ENCODE measurements around the gene ITGA11. TPM values are rescaled to one million over a fixed set of nuclear protein-coding genes. Genes with fewer than 3 reads are reported as not detected.

Gene ITGA11
- total RNA-seq, 1 experiment from 2014 or later: not detected

DNA sequence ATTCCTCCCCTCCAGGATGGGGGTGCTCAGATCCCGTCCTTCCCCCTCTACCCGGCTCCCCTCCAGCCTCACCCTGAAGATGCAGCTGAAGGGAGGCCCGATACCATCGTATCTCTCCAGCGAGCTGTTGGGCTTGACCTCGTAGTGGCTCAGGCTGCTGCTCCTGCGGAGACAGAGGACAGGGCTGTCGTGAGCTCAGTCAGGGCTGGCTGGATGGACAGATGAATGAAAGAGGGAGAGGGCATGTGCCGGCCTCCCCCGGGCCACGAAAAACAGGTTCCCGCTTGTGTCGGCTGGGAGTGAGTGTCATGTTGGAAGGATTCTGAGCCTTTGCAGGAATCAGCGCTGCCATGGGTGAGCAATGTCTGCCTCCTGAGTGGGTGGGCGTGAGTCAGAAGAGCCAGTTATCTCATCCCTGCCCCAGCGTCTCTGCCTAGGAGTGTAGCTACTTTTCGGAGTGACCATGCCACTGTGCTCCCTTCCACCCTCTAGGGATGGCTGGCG lies 119.2 kb downstream of the ITGA11 start:
- in situ Hi-C loops (cut with HindIII; ENCODE audit: low pct_unique_long_range_greater_than_20kb, low sequenced_read_pairs): no loop called here
- DNase-seq (ENCODE audit: low read depth): no peak

DNA sequence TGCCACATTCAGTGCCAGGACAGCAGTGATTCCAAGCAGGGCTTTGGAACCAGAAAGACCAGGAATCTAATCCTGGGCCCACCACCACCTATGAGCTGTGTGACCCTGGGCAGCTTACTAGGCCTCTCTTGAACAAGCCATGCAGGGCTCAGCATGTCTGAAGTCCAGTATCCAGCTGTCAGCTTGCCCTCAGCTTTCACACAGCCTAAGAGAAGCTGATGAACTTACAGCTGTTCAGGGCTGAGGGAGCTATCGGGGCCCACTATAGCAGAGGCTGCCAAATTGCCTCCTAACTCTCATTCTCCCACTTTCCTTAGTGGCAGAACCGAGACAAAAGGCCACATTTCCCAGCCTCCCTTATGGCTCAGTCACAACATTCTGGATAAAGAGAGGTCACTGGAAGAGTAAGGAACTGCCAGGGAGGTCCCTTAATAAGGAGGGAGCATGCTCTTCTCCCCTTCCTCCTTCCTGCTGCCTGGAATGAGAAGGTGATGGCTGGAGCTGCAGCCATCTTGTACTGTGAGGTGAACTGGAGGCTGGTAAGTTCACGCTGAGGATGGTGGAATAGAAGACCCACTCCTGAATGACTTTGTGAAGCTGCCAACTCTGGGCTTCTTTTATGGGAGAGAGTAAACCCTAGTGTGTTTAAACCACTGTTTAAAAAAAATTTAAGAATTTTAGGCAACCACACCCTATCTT lies 120.0 kb downstream of the ITGA11 start:
- no peak for DNase-seq (ENCODE audit: low read depth)
- in situ Hi-C loops (cut with HindIII; ENCODE audit: low pct_unique_long_range_greater_than_20kb, low sequenced_read_pairs): no loop called here

DNA sequence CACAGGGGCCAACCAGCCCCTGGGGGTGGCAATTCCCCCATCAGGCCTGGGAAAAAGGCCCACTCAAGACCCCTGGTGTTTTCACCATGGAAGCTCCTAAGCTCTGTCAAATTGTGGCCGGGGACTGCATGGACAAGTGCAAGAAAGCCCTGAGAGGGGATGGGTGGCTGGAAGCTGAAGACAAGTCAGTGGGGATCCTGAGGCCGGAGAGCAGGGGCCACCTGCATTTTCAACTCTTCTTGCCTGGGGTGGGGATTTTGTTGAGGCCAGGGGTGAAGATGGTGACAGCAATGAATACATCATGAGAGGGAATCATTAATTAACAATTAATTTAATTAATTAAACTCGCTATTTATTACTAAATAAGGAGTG lies 120.5 kb downstream of the ITGA11 start:
- in situ Hi-C loops (cut with HindIII; ENCODE audit: low pct_unique_long_range_greater_than_20kb, low sequenced_read_pairs): no loop called here
- DNase-seq (ENCODE audit: low read depth): no peak

DNA sequence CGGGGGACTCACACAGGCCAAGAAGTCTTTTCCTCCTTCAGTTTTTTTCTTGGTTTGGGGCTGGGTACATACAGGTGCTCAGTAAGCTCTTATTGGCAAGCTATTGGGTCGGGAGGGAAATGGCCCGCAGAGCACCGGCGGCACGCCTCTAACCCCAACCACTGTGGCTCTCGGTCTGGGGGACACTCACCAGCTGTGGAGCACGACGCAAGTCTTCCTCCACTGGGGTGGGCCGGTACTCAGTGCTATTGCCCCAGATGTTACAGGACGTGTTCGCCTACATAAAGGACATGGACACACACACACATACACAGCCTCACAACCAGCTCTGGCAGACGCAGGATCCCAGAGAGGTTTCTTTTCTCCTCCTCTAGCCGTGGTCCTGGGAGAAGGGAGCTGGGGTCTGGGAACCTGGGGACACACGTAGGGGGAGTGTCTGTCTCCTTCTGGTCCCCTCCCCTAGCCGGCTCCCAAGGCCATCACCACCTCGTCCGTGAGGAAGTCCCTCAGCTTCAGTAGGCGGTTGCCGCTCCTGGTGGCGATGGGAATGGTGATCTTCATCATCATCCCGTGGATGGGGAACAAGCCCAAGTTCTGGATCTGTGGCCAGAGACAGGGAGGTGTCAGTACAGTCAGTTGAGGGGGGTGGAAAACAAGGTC lies 121.0 kb downstream of the ITGA11 start:
- no peak for DNase-seq (ENCODE audit: low read depth)
- in situ Hi-C loops (cut with HindIII; ENCODE audit: low pct_unique_long_range_greater_than_20kb, low sequenced_read_pairs): no loop called here

DNA sequence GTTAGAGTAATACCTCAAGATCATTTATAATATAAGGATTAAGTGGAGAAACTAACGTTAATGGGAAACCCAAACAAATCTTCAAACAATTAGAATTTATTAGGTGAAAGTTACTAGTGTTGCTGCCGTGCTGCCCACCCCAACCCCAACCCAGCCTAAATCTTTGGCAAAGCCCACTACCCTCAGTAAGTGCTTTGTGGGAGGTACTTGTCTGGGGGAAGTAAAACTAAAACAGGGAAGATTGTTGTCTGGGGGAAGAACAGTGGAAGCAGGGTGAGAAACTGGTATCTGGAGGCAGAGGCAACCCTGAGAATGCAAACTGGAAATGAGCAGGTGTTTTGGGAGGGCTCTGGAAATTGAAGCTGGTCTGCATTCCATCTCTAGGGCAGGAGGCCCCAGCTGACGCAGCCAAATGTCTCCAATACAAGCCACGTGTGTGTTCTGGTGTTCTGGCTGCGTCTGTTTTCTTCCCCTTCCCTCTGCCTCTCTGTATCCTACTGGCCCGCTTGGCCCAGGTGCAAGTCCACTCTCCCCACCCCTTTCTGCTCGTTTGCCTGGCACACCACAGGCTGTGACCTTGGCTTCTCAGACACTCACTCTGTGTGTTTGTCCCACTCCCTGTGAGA lies 121.7 kb downstream of the ITGA11 start:
- DNase-seq (ENCODE audit: low read depth): no peak
- in situ Hi-C loops (cut with HindIII; ENCODE audit: low pct_unique_long_range_greater_than_20kb, low sequenced_read_pairs): no loop called here

DNA sequence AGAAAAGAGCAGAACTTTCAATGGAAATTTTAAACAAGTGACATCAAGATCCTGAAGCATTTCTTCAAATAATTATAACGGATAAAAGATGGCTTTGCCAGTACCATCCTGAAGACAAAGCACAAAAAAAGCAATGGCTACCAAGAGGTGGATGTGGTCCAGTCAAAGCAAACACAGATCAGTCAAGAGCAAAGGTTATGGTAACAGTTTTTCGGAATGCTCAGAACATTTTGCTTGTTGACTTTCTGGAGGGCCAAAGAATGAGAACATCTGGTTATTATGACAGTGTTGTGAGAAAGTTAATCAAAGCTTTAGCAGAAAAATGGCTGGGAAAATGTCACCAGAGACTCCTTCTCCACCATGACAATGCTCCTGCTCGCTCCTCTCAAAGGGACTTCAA lies 122.9 kb downstream of the ITGA11 start:
- in situ Hi-C loops (cut with HindIII; ENCODE audit: low pct_unique_long_range_greater_than_20kb, low sequenced_read_pairs): no loop called here
- DNase-seq (ENCODE audit: low read depth): no peak

GRCh38 chr15:68307131-68307928 lies 124.6 kb downstream of the ITGA11 start:
- no peak for DNase-seq (ENCODE audit: low read depth)
- in situ Hi-C loops (cut with HindIII; ENCODE audit: low pct_unique_long_range_greater_than_20kb, low sequenced_read_pairs): no loop called here

- DNase-seq (ENCODE audit: low read depth): no peak
- in situ Hi-C loops (cut with HindIII; ENCODE audit: low pct_unique_long_range_greater_than_20kb, low sequenced_read_pairs): no loop called here
Measured at GRCh38 chr15:68305420-68305871, 126.5 kb downstream of the ITGA11 start.

- in situ Hi-C loops (cut with HindIII; ENCODE audit: low pct_unique_long_range_greater_than_20kb, low sequenced_read_pairs): no loop called here
- no peak for DNase-seq (ENCODE audit: low read depth)
Measured at GRCh38 chr15:68304589-68305337, 127.2 kb downstream of the ITGA11 start.

DNA sequence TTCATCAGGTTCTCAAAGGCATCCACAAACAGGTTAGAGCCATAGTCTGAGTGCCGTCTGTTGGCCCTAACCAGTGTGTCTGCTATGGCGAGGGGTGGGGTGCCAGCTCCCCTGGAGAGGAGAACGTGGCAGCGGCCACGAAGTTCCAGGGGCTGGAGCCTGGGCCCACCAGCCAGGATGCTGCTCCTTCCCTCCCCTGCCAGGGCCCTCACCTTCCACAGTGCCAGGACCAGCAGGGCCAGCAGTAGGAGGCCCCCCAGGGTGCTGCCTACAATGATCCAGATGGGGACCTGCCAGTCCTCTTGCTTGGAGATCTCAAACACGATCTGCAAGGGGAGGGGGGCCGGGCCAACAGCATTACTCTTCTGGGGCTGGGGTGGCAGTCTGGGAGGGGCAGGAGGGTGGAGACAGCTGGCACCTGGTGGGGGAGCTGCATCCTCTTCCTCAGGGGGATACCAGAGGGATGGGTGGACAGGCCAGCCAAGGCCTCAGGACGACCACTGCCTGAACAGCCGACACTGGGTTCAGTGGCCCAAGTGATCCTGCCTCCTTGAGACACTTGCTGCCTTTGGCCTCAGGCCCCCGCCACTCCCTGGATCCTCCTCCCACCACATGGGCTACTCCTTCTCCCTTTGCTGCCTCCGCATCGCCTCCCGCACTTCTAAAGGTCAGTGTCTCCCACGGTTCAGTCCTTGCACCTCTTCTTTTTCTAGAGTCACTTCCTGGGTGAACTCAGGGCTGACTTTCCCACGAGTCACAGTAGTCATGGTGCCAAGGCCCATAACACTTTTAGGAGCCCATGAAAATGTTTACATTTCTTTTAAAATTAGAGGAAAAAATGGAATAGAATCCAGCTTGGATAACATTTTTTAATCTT lies 128.2 kb downstream of the ITGA11 start:
- in situ Hi-C loops (cut with HindIII; ENCODE audit: low pct_unique_long_range_greater_than_20kb, low sequenced_read_pairs): no loop called here
- DNase-seq (ENCODE audit: low read depth): no peak

GRCh38 chr15:68303134-68303533 lies 128.8 kb downstream of the ITGA11 start:
- in situ Hi-C loops (cut with HindIII; ENCODE audit: low pct_unique_long_range_greater_than_20kb, low sequenced_read_pairs): no loop called here
- no peak for DNase-seq (ENCODE audit: low read depth)

GRCh38 chr15:68302729-68303128 lies 129.2 kb downstream of the ITGA11 start:
- no peak for DNase-seq (ENCODE audit: low read depth)
- in situ Hi-C loops (cut with HindIII; ENCODE audit: low pct_unique_long_range_greater_than_20kb, low sequenced_read_pairs): no loop called here

DNA sequence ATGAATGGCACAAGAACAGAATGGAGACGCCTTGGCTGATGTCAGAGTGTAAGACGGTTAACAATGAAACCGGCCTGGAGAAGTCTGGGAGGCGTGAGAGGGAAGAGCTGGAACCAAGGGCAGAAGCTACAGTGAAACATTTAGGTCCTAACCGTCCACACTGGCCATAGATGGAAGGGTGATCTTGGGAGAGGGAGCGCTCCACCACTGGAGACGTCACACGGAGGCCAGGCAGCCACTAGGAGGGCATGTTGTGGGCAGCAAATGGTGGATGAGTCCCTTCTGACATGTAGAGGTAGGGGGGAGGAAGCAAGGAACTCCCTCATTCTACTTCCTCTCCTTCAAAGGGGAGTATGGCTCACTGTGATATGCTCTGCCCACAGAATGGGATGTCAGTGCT lies 130.7 kb downstream of the ITGA11 start:
- no peak for DNase-seq (ENCODE audit: low read depth)
- in situ Hi-C loops (cut with HindIII; ENCODE audit: low pct_unique_long_range_greater_than_20kb, low sequenced_read_pairs): no loop called here

DNA sequence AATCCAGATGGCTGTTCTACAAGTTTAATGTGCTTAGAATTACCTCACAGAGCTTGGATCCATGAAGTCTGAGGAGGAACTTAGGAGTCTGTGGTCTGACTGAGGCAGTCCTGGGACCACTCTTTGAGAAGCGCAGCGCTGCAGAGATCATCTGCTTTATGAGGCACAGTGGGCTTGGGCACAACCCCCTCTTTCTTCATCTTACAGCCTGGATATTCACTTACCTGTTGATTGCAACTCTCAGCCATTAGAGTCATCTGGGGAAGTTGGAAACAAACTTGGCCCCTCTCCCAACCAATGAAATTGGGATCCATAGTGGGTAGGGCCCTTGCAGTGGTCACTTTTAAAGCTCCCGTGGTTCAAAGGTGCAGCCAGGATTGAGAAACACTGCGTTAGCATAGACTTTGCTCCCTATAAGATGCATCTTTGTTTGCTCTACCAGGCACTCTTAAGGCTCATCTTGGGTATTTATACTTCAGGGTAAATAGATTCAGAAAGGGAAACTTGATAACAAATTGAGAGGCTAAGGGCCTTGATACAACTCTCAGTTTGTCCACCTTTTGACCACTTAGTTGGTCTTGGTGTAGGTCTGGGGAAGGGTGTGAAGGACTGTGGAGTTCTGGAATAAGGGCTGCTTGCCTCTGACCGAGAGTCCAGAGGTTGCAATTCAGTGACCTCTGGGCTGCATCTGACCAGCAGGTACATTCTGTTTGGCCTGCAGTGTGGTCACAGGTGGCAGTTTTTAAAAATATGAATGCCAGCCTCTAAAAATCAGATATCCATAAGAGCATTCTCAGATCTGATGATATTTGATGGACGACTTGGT lies 131.6 kb downstream of the ITGA11 start:
- in situ Hi-C loops (cut with HindIII; ENCODE audit: low pct_unique_long_range_greater_than_20kb, low sequenced_read_pairs): no loop called here
- DNase-seq (ENCODE audit: low read depth): no peak

DNA sequence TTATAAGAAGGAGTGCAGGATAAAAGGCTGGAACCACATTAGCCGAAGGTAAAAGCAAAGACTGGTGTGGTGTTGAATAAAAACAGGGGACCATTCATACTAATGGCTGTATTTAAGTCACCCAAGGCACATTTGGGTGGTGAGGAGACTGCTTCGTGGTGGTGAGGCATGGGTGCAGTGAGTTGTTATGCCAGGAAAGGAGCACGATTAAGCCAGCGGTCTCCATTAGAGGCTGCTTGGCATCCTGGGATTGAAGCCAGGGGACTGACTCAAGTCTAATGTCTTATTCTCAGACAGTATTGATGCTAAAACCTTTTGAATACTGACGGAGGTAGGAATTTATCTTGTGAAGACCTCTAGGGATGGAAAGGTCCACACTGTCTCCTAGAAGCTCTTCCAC lies 132.5 kb downstream of the ITGA11 start:
- in situ Hi-C loops (cut with HindIII; ENCODE audit: low pct_unique_long_range_greater_than_20kb, low sequenced_read_pairs): no loop called here
- DNase-seq (ENCODE audit: low read depth): no peak

- DNase-seq (ENCODE audit: low read depth): no peak
- in situ Hi-C loops (cut with HindIII; ENCODE audit: low pct_unique_long_range_greater_than_20kb, low sequenced_read_pairs): no loop called here
Measured at GRCh38 chr15:68298882-68299381, 133.0 kb downstream of the ITGA11 start.

All from Caki2 (cell line).